ENCODE results near the gene TINAG. TPM values are rescaled to one million over a fixed set of nuclear protein-coding genes. Genes with fewer than 3 reads are reported as not detected.

Gene TINAG
- total RNA-seq, 1 donor from 2014 or later: not detected

DNA sequence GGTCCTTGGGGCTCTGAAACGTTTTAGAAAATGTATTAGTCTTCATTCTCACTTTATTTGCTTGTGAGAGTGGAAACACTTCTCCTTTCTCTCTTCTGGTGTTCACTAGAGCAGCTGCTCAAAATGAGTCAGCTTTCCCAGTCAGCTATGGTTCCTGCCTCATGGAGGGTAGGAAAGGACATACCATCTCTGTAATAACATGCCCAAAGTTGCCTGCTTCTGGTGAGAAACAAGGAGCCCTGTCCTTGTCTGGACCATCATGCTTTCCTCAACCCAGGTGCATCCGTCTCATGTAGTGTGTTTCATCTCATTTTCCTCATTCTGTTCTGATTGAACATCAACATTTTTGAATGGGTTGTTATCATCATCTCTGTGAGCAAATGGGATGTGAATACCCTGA is 17.1 kb upstream of the TINAG start:
- no peaks in the 10 kb centered on the region for H3K4me1 Mint-ChIP-seq

GRCh38 chr6:54291738-54292137 is 16.5 kb upstream of the TINAG start:
- TF ChIP-seq CTCF (conservative IDR thresholded peaks at IDR 0.05): no peak
- no peaks in the 10 kb centered on the region for H3K4me1 Mint-ChIP-seq
- H3K9me3 Mint-ChIP-seq: no peaks in the 10 kb centered on the region
- DNase-seq (ENCODE audit: low read depth, low spot score): no peak
- no peak overlapping the region for H3K27ac Mint-ChIP-seq (ENCODE audit: unreplicated experiment)
- H3K36me3 Mint-ChIP-seq (ENCODE audit: low read depth): no peaks in the 10 kb centered on the region
- H3K4me3 Mint-ChIP-seq: no peak overlapping the region
- H3K27me3 Mint-ChIP-seq (ENCODE audit: low read depth): no peaks in the 10 kb centered on the region

More for the DNA sequence above, 17.1 kb upstream of the TINAG start:
- DNase-seq (ENCODE audit: low read depth, low spot score): no peak
- H3K27me3 Mint-ChIP-seq (ENCODE audit: low read depth): no peaks in the 10 kb centered on the region
- H3K36me3 Mint-ChIP-seq (ENCODE audit: low read depth): no peaks in the 10 kb centered on the region
- no peak overlapping the region for H3K27ac Mint-ChIP-seq (ENCODE audit: unreplicated experiment)
- H3K9me3 Mint-ChIP-seq: no peaks in the 10 kb centered on the region
- TF ChIP-seq CTCF (conservative IDR thresholded peaks at IDR 0.05): no peak
- H3K4me3 Mint-ChIP-seq: no peak overlapping the region

DNA sequence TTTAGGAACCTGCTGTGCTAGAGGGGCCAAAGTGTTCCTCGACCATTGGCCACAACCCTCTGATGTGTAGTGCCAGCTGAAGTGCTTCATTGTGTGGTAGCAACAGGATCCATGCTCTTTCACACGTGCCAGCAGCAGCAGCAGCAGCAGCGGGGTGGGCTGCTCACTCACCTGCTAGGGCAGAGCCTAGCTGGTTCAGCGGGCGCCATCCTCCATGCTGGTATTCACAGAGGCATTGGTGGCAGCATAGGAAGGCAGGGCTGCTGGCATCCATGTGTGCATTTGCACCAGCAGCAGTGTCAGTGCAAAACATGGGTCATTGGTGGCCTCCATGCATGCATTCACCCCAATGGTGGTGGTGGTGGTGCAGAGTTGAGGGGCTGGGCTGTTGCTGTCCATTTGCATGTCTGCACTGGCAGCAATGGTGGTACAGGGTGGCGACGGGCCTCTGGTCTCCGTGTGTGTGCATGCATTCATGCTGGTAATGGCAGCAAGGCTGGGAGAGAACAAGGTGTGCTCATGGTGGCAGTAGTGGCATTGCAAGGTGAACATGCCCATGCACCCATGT is 13.2 kb upstream of the TINAG start:
- no peaks in the 10 kb centered on the region for H3K36me3 Mint-ChIP-seq (ENCODE audit: low read depth)
- H3K27me3 Mint-ChIP-seq (ENCODE audit: low read depth): no peaks in the 10 kb centered on the region
- no peak overlapping the region for H3K4me3 Mint-ChIP-seq
- no peaks in the 10 kb centered on the region for H3K4me1 Mint-ChIP-seq
- no peaks in the 10 kb centered on the region for H3K9me3 Mint-ChIP-seq
- DNase-seq (ENCODE audit: low read depth, low spot score): no peak
- no peak for TF ChIP-seq CTCF (conservative IDR thresholded peaks at IDR 0.05)
- H3K27ac Mint-ChIP-seq (ENCODE audit: unreplicated experiment): no peak overlapping the region

GRCh38 chr6:54299542-54300269 is 8.5 kb upstream of the TINAG start:
- H3K4me3 Mint-ChIP-seq: no peak overlapping the region

DNA sequence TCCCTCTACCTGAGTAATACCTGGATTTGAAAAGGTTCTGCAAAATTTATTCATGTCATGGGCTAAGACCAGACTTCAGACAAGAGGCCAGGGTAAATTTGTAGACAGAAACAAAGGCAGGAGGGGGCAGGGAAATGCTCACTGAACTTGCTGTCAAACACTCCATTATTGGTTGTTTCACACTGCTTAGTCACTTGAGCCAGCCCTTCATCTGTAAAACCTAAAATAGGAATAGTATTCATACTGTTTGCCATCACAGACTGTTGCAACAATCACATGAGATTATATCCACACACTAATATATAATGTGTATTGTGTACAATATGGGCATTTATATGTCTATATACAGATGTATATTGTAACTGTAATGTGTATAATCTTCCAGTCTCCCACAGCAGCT is 6.5 kb upstream of the TINAG start:
- no peak overlapping the region for H3K27ac Mint-ChIP-seq (ENCODE audit: unreplicated experiment)

More at GRCh38 chr6:54299542-54300269, 8.5 kb upstream of the TINAG start:
- Mint-ChIP-seq H3K36me3 (ENCODE audit: low read depth) (no peaks in the 10 kb centered on the region), H3K27ac (ENCODE audit: unreplicated experiment) (no peak overlapping the region), H3K4me1 (no peaks in the 10 kb centered on the region), H3K27me3 (ENCODE audit: low read depth) (no peaks in the 10 kb centered on the region), H3K9me3 (no peaks in the 10 kb centered on the region)
- TF ChIP-seq CTCF (conservative IDR thresholded peaks at IDR 0.05): no peak
- DNase-seq (ENCODE audit: low read depth, low spot score): no peak

More for the DNA sequence above, 6.5 kb upstream of the TINAG start:
- Mint-ChIP-seq H3K4me1 (no peaks in the 10 kb centered on the region), H3K36me3 (ENCODE audit: low read depth) (no peaks in the 10 kb centered on the region), H3K4me3 (no peak overlapping the region), H3K27me3 (ENCODE audit: low read depth) (no peaks in the 10 kb centered on the region), H3K9me3 (no peaks in the 10 kb centered on the region)
- no peak for DNase-seq (ENCODE audit: low read depth, low spot score)
- TF ChIP-seq CTCF (conservative IDR thresholded peaks at IDR 0.05): no peak
